ENCODE data around the gene FAXDC2. TPM values are rescaled to one million over a fixed set of nuclear protein-coding genes. Genes with fewer than 3 reads are reported as not detected.

FAXDC2 gene
- polyA plus RNA-seq, 1 donor from 2014 or later = 0.90 TPM

GRCh38 chr5:154871734-154872133 lies 21.3 kb upstream of the FAXDC2 start:
- Mint-ChIP-seq H3K27me3 (no peaks in the 10 kb centered on the region), H3K4me3 (no peak overlapping the region), H3K4me1 (peaks cover 0 to 2% (median 2%) of the 10 kb centered on the region in 3 donors), H3K27ac (no peak overlapping the region), H3K9me3 (no peaks in the 10 kb centered on the region), H3K36me3 (peaks cover 17% of the 10 kb centered on the region)

- H3K27me3 Mint-ChIP-seq = no peaks in the 10 kb centered on the region
- no peak overlapping the region for H3K4me3 Mint-ChIP-seq
- peaks cover 5 to 15% (median 6%) of the 10 kb centered on the region in 3 donors for H3K4me1 Mint-ChIP-seq
- peak overlapping the region in 1 of 3 donors; percentile 77 for H3K27ac Mint-ChIP-seq
- H3K9me3 Mint-ChIP-seq = no peaks in the 10 kb centered on the region
- H3K36me3 Mint-ChIP-seq = peaks cover 12% of the 10 kb centered on the region
Observed at GRCh38 chr5:154868702-154869101, 18.3 kb upstream of the FAXDC2 start.

DNA sequence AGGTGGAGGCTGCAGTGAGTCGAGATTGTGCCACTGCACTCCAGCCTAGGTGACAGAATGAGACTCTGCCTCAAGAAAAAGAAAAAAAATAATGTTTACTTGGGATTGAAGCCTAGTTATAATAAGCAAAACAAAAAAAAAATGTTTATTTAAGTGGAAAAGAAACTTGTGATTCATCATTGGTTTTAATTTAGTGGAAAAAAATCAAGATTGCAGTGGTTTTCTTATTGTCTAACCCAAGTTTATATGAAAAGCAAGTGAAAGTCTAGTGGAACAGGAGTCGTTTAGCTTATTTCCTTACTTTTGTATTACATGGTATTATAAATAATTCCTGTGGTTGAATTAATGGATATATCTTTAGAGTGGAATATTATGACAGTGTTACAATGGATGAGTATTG lies 16.4 kb upstream of the FAXDC2 start:
- H3K27me3 Mint-ChIP-seq = no peaks in the 10 kb centered on the region
- H3K4me3 Mint-ChIP-seq = no peak overlapping the region
- H3K27ac Mint-ChIP-seq = no peak overlapping the region
- no peaks in the 10 kb centered on the region for H3K9me3 Mint-ChIP-seq
- H3K36me3 Mint-ChIP-seq = peaks cover 7% of the 10 kb centered on the region
- H3K4me1 Mint-ChIP-seq = peaks cover 13 to 27% (median 16%) of the 10 kb centered on the region in 3 donors

DNA sequence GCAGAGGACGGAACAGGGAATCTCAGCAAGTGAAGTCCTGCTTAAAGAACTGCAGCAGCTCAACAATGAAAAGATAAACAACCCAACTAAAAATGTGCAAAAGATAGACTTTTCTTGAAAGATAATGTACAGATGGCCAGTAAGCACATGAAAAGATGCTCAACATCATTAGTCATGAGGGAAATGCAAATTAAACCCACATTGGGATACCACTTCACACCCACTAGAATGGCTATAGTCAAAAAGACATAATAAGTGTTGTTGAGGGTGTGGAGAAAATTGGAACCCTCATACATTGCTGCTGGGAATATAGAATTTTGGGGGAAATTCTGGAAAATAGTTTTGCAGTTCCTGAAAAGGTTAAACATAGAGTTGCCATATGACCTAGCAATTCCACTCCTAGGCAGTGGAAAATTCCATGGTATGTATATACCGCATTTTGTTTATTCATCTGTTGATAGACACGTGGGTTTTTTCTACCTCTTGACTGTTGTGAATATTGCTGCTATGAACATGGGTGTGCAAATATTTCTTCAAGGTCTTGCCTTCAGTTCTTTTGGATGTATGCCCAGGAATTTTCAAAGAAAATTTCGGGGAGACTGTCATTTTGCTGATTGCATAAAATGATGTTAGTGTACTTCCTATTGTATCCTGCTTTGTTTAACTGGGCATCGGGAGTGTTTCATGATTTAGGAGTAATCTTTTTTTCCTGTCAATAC lies 15.2 kb upstream of the FAXDC2 start:
- Mint-ChIP-seq H3K27me3 (no peaks in the 10 kb centered on the region), H3K4me1 (peaks cover 19 to 37% (median 25%) of the 10 kb centered on the region in 3 donors), H3K9me3 (no peaks in the 10 kb centered on the region), H3K4me3 (no peak overlapping the region), H3K36me3 (peaks cover 5% of the 10 kb centered on the region), H3K27ac (peak overlapping the region in 1 of 3 donors; percentile 35)

- peak overlapping the region in 1 of 4 donors; percentile 17 for H3K4me3 Mint-ChIP-seq
- H3K36me3 Mint-ChIP-seq = peaks cover 5% of the 10 kb centered on the region
- H3K27ac Mint-ChIP-seq = peak overlapping the region in 1 of 3 donors; percentile 99
- H3K4me1 Mint-ChIP-seq = peaks cover 28 to 45% (median 34%) of the 10 kb centered on the region in 3 donors
- H3K9me3 Mint-ChIP-seq = no peaks in the 10 kb centered on the region
- H3K27me3 Mint-ChIP-seq = no peaks in the 10 kb centered on the region
Observed at GRCh38 chr5:154863291-154864080, 13.1 kb upstream of the FAXDC2 start.

DNA sequence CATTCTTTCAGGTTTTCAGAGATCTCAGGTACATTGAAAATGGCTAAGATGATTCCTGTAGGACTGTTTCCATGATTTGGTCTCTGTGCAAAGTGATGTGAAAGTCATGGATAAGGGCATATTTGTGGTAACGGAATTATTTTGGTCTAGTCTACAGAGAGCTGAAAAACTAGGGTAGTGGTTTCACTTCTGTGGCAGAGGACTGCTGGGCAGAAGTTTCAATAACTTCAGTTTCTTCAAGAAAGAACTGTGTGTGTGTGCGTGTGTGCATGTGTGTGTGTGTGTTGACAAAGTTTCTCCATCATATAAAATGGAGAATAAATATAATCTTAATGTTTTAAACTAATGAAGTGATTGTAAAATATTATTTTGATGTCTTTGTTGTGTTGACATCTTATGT lies 12.4 kb upstream of the FAXDC2 start:
- Mint-ChIP-seq H3K27ac (peak overlapping the region; percentile 34 to 99 (median 80)), H3K9me3 (no peaks in the 10 kb centered on the region), H3K4me1 (peaks cover 28 to 45% (median 34%) of the 10 kb centered on the region in 3 donors), H3K27me3 (no peaks in the 10 kb centered on the region), H3K36me3 (peaks cover 5% of the 10 kb centered on the region), H3K4me3 (peak overlapping the region; percentile 50 to 79 (median 66))

DNA sequence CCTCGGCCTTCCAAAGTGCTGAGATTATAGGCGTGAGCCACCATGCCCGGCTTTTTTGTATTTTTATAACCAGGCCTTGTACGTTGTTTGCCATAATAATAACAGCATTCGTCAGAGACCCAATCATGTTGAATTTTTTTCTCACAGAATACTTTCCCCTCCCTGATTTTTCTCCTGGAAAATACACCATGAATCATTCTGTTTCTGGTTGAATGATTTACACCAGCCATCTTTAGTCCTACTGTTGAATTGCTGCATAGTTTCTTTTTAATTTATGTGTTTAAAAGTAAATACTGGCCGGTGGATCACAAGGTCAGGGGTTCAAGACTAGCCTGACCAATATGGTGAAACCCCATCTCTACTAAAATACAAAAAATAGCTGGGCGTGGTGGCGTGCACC lies 11.5 kb upstream of the FAXDC2 start:
- Mint-ChIP-seq H3K4me1 (peaks cover 28 to 47% (median 34%) of the 10 kb centered on the region in 3 donors), H3K36me3 (peaks cover 5% of the 10 kb centered on the region), H3K4me3 (peak overlapping the region; percentile 12 to 79 (median 34)), H3K27ac (peak overlapping the region in 2 of 3 donors; percentile 34 to 99), H3K9me3 (no peaks in the 10 kb centered on the region), H3K27me3 (no peaks in the 10 kb centered on the region)

DNA sequence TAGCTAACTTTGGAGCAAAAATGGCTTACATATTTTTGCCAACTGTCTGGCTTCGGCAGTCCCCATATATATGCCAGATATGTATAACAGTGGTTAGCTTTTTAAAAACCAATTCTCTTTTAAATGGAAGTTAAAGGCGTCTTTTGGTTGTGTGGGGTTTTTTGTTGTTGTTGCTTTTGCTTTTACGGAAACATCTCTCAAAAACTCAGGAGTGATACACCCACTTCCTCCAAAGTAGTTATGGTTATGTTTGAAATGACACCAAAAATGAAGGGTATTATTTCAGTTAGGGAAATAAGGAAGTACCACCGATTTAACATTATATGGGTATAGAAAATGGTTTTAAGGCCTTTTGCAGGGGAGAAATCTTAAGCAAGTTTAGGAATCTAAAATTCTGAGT lies 10.4 kb upstream of the FAXDC2 start:
- Mint-ChIP-seq H3K4me1 (peaks cover 28 to 46% (median 35%) of the 10 kb centered on the region in 3 donors), H3K27me3 (no peaks in the 10 kb centered on the region), H3K4me3 (peak overlapping the region; percentile 94 to 99 (median 96)), H3K36me3 (peaks cover 5% of the 10 kb centered on the region), H3K9me3 (no peaks in the 10 kb centered on the region), H3K27ac (peak overlapping the region; percentile 78 to 99 (median 91))

DNA sequence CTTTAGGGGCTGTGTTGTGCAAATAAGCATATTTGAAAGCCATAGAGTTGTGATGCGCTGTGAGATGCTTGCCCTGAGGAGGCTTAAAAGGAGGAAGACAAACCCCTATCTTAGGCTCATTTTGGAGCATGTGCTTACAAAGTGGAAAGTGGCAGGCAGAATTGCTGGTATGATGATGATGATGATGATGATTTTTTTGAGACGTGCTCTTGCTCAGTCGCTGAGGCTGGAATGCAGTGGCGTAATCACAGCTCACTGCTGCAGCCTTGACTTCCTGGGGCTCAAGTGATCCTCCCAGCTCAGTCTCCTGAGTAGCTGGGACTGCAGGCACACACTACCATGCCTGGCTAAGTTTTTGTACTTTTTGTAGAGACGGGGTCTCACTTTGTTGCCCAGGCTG lies 9.7 kb upstream of the FAXDC2 start:
- Mint-ChIP-seq H3K4me1 (peaks cover 28 to 41% (median 32%) of the 10 kb centered on the region in 3 donors), H3K27me3 (no peaks in the 10 kb centered on the region), H3K27ac (peak overlapping the region; percentile 91 to 99 (median 99))

DNA sequence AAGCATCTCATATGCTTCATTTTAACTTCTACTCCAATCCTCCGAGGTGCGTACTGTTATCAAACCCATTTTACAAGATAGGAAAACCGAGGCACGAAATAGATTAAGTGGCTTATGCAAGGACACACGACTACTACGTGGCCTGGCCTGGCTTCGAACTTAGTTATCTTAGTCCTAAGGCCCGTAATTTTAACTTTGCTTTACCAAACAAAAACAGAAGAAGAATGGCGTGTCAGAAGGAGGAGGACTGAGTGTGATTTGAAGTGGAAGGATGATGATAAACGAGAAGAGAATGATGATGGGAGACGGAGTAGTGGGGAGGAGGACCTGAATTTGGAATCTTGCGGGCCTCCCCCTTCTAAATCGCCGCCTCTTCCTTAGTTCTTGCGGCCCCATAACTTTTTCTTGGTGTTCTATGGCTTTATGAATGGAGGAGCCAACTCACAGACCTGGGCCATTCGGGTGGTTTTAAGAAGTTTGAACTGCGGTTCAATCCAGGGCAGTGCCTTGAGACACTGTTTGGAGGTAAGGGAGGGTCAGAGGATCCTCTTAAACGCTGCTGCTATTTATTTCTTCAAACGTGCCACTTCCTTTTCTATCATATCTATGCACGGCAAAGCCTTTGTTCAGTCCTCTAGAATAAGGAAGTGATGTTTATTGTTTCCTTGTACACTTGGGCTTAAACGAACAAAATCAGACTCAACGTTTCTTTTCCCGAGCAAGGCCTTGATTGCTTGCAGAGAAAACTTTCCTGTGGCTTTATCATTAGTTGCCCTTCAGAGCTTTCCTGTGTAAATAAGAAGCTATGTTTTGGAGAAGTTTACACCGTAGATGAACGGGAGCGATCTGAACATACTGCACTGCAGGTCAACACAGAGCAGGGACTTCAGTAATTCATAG lies 8.8 kb upstream of the FAXDC2 start:
- Mint-ChIP-seq H3K27me3 (no peaks in the 10 kb centered on the region), H3K4me3 (peak overlapping the region; percentile 94 to 99 (median 96)), H3K4me1 (peaks cover 23 to 36% (median 29%) of the 10 kb centered on the region in 3 donors), H3K36me3 (peaks cover 3% of the 10 kb centered on the region), H3K9me3 (no peaks in the 10 kb centered on the region), H3K27ac (peak overlapping the region; percentile 91 to 99 (median 99))

More for the DNA sequence above, 9.7 kb upstream of the FAXDC2 start:
- Mint-ChIP-seq H3K36me3 (peaks cover 5% of the 10 kb centered on the region), H3K9me3 (no peaks in the 10 kb centered on the region), H3K4me3 (peak overlapping the region; percentile 94 to 99 (median 96))

GRCh38 chr5:154858297-154858971 lies 8.0 kb upstream of the FAXDC2 start, which contains the start of gene CNOT8:
Gene CNOT8, plus strand, starts transcription at chr5:154858627. Its CDS starts 4,652 bp downstream, at chr5:154863279.
- H3K36me3 Mint-ChIP-seq = no peaks in the 10 kb centered on the region
- peak within 1 kb of the TSS; percentile 94 to 99 (median 96) for H3K4me3 Mint-ChIP-seq
- H3K27me3 Mint-ChIP-seq = no peaks in the 10 kb centered on the region
- peaks cover 23 to 34% (median 29%) of the 10 kb centered on the region in 3 donors for H3K4me1 Mint-ChIP-seq
- peak within 1 kb of the TSS; percentile 91 to 99 (median 99) for H3K27ac Mint-ChIP-seq
- H3K9me3 Mint-ChIP-seq = no peaks in the 10 kb centered on the region

DNA sequence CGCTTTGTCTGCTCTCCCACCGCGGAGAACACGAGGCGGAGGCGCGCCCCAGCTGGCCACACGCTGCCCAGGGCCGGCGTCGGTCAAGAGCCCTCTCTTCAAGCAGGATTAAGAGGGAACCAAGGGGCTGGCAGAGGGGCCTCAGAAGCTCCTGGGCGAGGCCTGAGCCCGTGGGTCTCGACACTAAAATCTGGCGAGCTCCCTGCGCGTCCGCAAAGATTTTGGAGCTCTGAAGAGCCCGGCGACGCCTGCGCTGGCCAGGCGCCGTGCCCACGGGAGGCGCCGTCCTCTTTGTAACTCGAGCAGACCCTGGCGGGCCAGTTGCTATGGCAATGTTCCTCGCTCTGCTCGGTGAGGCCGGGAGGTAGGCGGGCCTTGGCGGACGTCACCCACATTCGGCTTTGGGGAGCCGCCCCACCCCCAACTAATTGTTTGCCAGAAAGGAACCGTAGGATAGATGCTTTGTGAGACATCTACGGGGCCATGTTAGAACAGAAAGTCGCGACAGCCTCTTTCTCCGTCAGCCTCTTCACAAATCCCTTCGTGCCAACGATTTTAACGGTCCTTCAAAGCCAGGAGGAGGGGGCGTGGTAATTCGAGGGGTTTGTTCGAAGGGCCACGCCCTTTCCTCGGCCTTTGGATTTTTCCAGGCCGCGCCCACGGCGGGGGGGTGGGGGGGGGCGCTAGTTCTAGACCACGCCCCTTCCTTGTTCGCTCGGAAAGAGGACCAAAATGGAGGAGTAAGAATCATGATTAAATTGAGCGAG lies 7.3 kb upstream of the FAXDC2 start:
- peak overlapping the region; percentile 94 to 99 (median 96) for H3K4me3 Mint-ChIP-seq

DNA sequence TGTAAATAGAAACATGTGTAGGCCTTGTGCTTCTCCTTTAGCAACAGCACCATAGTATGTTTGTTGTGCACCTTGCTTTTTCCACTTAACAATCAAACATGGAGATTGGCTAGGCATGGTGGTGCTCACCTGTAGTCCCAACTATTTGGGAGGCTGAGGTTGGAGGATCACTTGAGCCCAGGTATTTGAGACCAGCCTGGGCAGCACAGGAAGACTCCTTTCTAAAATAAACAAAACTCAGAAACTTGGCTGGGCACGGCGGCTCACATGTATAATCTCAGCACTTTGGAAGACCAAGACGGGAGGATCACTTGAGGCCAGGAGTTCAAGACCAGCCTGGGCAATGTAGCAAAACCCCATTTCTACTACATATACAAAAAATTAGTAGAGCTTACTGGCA lies 948 bp upstream of the FAXDC2 start:
- Mint-ChIP-seq H3K27me3 (no peaks in the 10 kb centered on the region), H3K27ac (no peak overlapping the region)

More for the DNA sequence above, 7.3 kb upstream of the FAXDC2 start:
- H3K27me3 Mint-ChIP-seq = no peaks in the 10 kb centered on the region
- H3K4me1 Mint-ChIP-seq = peaks cover 18 to 28% (median 26%) of the 10 kb centered on the region in 3 donors
- peak overlapping the region; percentile 91 to 99 (median 99) for H3K27ac Mint-ChIP-seq
- H3K9me3 Mint-ChIP-seq = no peaks in the 10 kb centered on the region
- H3K36me3 Mint-ChIP-seq = no peaks in the 10 kb centered on the region

More for the DNA sequence above, 948 bp upstream of the FAXDC2 start:
- H3K36me3 Mint-ChIP-seq = peaks cover 2% of the 10 kb centered on the region
- no peaks in the 10 kb centered on the region for H3K9me3 Mint-ChIP-seq
- H3K4me1 Mint-ChIP-seq = no peaks in the 10 kb centered on the region
- no peak overlapping the region for H3K4me3 Mint-ChIP-seq
